Stimulated activated CD8-positive, alpha-beta memory T cell treated with anti-CD3 and anti-CD28 coated beads, Interleukin-4, amount 100 ng/mL, for 1 hour (primary cell): ENCODE results near the gene SMIM23.

Source experiments
- DNase-seq, 2 donors: peaks; one replicate each; pipeline ENCODE4 v3.0.0-alpha.2; 2020; ENCODE audit warnings: low read depth in 2 of 2, low spot score in 1 of 2

The SMIM23 gene

GRCh38 chr5:171813813-171814490 is 28.3 kb downstream of the SMIM23 start:
- no peak for DNase-seq

DNA sequence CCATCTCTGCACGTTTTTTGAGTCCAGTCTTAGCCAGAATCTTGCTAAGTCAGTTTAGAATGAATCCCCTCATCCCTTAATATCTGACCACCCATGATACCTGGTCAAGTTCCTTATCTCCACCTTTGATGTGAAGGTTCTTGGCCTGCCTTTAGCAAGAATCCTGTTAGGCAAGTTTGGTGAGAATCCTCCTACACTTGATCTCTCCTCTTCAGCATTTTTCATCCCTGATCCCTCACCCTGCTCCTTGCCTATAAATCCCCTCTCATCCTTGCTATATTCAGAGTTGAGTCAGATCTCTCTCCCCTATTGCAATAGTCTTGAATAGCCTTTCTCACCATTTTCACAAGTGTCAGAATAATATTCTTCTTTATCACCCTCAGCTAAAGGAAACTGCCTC is 31.0 kb downstream of the SMIM23 start:
- DNase-seq: no peak

DNA sequence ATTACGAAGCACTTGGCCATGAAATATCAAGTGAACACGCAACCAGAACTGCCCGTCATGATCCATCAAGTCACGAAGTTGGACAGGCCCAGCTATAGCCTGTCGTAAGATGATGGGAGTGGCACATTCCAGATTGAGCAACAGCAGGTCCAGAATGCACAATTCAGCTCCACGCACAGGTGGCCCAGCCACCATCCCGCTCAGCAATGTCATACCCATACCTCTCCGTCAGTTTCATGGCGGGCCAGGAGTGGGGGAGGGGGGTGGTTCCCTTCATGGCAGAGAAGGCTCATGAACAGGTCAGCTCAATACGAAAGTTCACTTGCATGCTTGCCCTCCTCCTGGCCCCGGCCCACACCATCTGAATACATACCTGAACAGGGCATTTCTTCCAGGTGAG is 34.9 kb downstream of the SMIM23 start:
- no peak for DNase-seq

- DNase-seq: no peak
These were observed 35.7 kb downstream of the SMIM23 start for GRCh38 chr5:171821286-171821685.

DNA sequence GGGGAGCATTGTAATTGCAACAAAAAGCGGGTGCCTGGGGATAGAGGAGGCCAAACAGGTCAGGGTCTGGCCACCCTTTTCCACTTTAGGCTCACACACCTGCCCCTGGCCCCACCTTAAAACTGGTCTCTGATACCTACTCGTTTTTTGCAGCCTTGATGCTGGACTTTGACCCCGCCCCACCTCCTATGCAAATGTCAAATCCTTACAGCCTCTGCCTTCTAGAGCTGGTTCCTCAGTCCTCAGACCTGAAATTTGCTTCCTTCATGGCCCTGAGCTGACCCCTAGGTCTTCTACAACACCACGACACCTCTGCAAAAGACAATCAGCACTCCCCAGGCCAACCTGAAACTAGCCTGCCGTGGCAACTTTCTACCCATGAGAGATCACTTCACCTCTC is 37.7 kb downstream of the SMIM23 start:
- DNase-seq: no peak

DNA sequence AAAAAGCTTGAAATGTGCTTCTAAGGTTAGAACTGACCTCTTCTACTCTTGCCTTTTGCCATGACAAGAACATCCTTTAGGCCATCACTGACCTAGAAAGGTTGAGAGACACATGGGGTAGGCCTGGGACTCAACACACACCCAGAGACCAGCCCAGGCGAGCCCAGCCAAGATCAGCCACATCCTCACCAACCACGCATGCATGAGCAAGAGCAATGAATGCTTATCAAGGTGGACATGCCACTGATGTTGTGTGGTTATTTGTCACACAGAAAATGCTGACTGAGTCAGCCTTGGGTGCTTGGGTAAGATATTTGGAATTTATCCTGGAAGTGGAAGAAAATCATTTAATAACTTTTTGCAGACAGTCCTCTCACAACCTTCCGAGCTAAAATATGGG is 39.4 kb downstream of the SMIM23 start:
- DNase-seq: no peak

DNA sequence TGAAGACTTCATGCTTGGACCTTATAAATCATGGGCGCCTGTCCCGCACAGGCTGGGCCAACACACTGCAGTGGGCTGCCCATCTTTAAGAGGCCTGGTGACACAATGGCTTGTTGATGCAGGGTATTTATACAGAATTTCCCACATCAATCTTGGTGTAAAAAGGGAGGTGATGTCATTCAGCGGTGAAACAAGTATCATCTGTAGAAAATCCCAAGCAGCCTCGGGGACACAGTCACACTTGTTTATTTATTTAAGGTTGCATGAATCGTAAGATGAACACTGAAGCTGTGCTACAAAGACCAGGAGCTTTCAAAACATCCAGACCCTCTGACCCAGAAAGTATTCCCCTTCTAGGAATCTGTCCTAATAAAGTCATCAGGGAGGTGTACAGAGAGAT is 40.5 kb downstream of the SMIM23 start:
- no peak for DNase-seq

GRCh38 chr5:171827162-171827561 is 41.5 kb downstream of the SMIM23 start:
- DNase-seq: no peak

GRCh38 chr5:171830686-171831085 is 45.1 kb downstream of the SMIM23 start:
- DNase-seq: no peak

GRCh38 chr5:171832775-171833174 is 47.2 kb downstream of the SMIM23 start:
- no peak for DNase-seq

DNA sequence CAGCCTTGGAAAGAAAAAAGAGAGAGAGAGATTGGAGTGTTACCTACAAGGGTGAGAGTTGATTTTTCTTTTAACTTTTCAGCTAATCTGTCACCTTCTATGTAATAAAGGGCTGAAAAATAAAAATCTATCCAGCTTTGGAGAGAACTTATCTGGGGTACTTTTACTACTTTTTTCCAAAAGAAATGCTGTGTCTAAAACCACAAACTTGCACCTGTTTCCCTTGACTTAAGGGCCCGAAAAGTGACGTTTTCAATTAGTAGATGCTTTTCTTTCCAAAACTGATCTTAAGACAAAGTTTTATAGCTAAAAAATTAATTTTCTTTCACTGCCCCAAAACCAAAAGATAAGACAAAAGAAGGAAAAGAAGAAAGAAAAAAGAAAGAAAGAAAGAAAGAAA is 48.8 kb downstream of the SMIM23 start:
- DNase-seq: no peak

DNA sequence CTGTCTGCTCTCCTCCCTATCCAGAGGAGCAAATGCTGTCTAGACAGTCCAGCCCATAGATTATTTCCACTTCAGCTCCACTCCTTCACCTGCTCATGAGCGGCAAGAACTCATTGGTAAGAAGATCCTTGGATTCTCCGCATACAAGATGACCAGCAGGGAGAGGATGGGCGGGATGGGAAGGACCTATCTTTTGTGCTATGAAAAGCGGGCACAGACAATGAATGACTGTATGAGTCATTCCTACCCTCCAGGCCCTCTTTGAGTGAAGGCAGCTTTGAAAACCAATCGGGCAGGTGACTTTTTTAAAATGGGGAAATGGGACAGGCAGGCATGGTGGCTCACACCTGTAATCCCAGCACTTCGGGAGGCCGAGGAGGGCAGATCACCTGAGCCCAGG is 49.4 kb downstream of the SMIM23 start:
- DNase-seq: no peak

- DNase-seq: no peak
These were observed 51.9 kb downstream of the SMIM23 start for GRCh38 chr5:171837522-171837921.

GRCh38 chr5:171838066-171838465 is 52.4 kb downstream of the SMIM23 start:
- no peak for DNase-seq

DNA sequence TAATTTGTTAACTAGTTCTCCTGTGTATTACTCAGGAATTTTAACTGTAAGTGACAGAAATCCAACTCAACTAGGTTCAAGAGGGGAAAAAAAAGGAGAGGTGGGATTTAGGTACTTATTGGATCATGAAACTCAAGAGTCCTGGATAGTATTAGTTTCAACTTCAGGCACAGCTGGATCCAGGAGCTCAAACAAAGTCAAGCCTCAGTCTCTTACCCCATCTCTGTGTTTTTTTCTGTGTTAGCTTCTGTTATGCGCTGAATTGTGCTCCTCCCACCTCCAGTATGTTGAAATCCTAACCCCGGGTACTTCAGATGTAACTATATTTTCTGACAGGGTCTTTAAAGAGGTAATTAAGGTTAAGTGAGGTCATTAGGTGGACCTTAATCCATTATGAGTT is 53.5 kb downstream of the SMIM23 start:
- DNase-seq: no peak

DNA sequence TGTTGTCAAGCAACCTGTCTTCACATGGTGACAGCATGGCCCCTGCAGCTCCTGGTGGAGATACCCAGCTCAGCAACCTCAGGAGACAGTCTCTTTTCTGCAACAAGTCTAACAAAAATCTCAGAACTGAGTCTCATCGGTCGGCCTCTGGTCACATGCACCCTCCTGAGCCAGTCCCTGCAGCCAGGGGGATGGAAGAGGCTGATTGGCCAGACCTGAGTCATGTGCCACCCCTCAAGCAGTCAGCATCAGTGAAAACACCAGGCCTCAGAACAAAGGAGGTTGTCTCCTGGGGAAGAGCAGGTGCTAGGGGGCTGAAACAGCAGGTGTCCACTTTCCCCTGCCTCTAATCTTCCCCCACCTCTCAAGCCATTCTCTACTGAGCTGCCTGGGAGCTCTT is 54.4 kb downstream of the SMIM23 start:
- DNase-seq: no peak
